ENCODE results near the gene GPC3. TPM values are rescaled to one million over a fixed set of nuclear protein-coding genes. Genes with fewer than 3 reads are reported as not detected.

Gene GPC3
- total RNA-seq, 1 donor from 2014 or later, result 4.2 TPM

GRCh38 chrX:133513123-133513522, 472.3 kb downstream of the GPC3 start:
- Mint-ChIP-seq H3K4me1 (ENCODE audit: low read depth, unreplicated experiment) (no peaks in the 10 kb centered on the region), H3K27me3 (ENCODE audit: unreplicated experiment) (peaks cover 3% of the 10 kb centered on the region), H3K4me3 (ENCODE audit: unreplicated experiment) (no peak overlapping the region), H3K36me3 (ENCODE audit: unreplicated experiment) (no peaks in the 10 kb centered on the region), H3K27ac (ENCODE audit: unreplicated experiment) (no peak overlapping the region), H3K9me3 (ENCODE audit: unreplicated experiment) (peaks cover under 1% of the 10 kb centered on the region)
- DNase-seq, result no peak
- TF ChIP-seq CTCF (IDR thresholded peaks at IDR 0.05; ENCODE audit: partially characterized antibody, unreplicated experiment), result no peak

DNA sequence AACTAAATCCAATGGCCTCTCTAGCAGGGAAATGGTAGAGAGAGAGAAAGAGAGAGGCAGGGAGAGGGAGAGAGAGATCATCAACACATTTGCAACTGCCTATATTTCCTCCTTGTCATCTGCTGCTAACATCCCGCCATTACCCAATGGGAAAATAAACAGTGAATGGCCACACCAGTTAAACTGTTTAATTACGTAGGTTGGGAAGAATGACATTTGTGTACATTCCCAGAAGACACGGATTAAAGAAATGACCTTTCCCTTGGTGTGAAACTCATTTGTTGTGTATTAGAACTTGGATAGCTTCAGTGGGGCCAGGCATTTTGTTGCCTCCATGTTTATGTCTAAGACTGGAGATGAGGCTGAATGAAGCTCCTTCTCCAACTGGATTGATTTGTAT, 474.4 kb downstream of the GPC3 start:
- Mint-ChIP-seq H3K4me3 (ENCODE audit: unreplicated experiment) (no peak overlapping the region), H3K27me3 (ENCODE audit: unreplicated experiment) (peaks cover 3% of the 10 kb centered on the region), H3K9me3 (ENCODE audit: unreplicated experiment) (peaks cover 5% of the 10 kb centered on the region), H3K36me3 (ENCODE audit: unreplicated experiment) (no peaks in the 10 kb centered on the region), H3K4me1 (ENCODE audit: low read depth, unreplicated experiment) (no peaks in the 10 kb centered on the region), H3K27ac (ENCODE audit: unreplicated experiment) (no peak overlapping the region)
- DNase-seq, result no peak
- no peak for TF ChIP-seq CTCF (IDR thresholded peaks at IDR 0.05; ENCODE audit: partially characterized antibody, unreplicated experiment)

- Mint-ChIP-seq H3K4me1 (ENCODE audit: low read depth, unreplicated experiment) (no peaks in the 10 kb centered on the region), H3K4me3 (ENCODE audit: unreplicated experiment) (no peak overlapping the region), H3K27ac (ENCODE audit: unreplicated experiment) (no peak overlapping the region), H3K27me3 (ENCODE audit: unreplicated experiment) (no peaks in the 10 kb centered on the region), H3K9me3 (ENCODE audit: unreplicated experiment) (no peaks in the 10 kb centered on the region), H3K36me3 (ENCODE audit: unreplicated experiment) (no peaks in the 10 kb centered on the region)
- no peak for TF ChIP-seq CTCF (IDR thresholded peaks at IDR 0.05; ENCODE audit: partially characterized antibody, unreplicated experiment)
- DNase-seq, result no peak
Measured at GRCh38 chrX:133497356-133497755, 488.0 kb downstream of the GPC3 start.

- Mint-ChIP-seq H3K36me3 (ENCODE audit: unreplicated experiment) (no peaks in the 10 kb centered on the region), H3K27ac (ENCODE audit: unreplicated experiment) (no peak overlapping the region), H3K9me3 (ENCODE audit: unreplicated experiment) (no peaks in the 10 kb centered on the region), H3K27me3 (ENCODE audit: unreplicated experiment) (no peaks in the 10 kb centered on the region), H3K4me1 (ENCODE audit: low read depth, unreplicated experiment) (no peaks in the 10 kb centered on the region), H3K4me3 (ENCODE audit: unreplicated experiment) (no peak overlapping the region)
- DNase-seq, result no peak
- no peak for TF ChIP-seq CTCF (IDR thresholded peaks at IDR 0.05; ENCODE audit: partially characterized antibody, unreplicated experiment)
Measured at GRCh38 chrX:133495464-133496391, 489.7 kb downstream of the GPC3 start.

DNA sequence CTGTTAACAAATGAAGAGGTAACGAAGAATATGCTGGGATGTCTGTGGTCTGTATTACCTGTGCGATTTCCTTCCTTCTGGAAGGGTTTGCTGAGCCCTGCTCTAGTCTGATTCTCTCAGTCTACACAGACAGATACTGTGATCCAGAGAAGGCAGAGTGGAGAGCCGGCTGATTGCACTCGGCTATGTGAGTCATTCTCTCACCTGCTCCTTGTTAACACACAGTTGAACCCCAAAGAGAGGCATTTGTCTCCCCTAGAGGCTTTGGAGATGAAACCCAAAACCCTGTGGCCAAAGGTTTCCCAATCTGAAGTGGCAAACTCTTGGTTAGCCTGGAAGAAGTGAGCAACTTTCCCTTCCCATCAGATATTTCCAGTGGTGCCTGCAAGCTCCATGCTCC, 492.0 kb downstream of the GPC3 start:
- TF ChIP-seq CTCF (IDR thresholded peaks at IDR 0.05; ENCODE audit: partially characterized antibody, unreplicated experiment), result no peak
- Mint-ChIP-seq H3K36me3 (ENCODE audit: unreplicated experiment) (no peaks in the 10 kb centered on the region), H3K27ac (ENCODE audit: unreplicated experiment) (no peak overlapping the region), H3K4me1 (ENCODE audit: low read depth, unreplicated experiment) (no peaks in the 10 kb centered on the region), H3K27me3 (ENCODE audit: unreplicated experiment) (no peaks in the 10 kb centered on the region), H3K9me3 (ENCODE audit: unreplicated experiment) (no peaks in the 10 kb centered on the region), H3K4me3 (ENCODE audit: unreplicated experiment) (no peak overlapping the region)
- no peak for DNase-seq

Measured in glutamatergic neuron (in vitro differentiated cells).